Cerebellar nuclear complex (tissue), 1 donor: Measurements from ENCODE around the gene FSTL4.
"Not testable (repeated sequence)": the region's sequence is repeated elsewhere in the genome, so short reads cannot be mapped to it uniquely, and the experiment has no call there.

Source experiments
- DNase-seq, 2 experiments: peaks; one replicate each; lab custom pipeline; 2025; lab: John Stamatoyannopoulos, UW

The FSTL4 gene

DNA sequence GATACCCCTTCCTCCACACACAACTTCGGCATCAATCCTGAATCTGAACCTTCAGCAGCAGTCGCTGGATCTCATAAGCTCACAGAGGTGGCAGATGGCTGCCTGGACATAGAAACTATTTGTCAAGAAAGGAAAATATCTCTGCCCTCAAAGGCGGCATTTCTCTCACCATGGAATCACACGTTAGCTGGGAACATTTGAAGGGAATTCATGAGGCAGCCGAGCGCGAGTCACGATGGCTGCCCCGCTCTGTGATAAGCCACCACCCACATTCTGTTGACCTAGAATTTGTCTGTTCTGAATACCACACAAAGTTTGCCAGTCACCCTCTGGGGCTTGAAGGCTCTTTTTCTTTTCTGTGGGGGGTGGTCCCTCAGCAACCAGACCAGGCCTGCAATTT lies 157.9 kb downstream of the FSTL4 start:
- no peak for DNase-seq

DNA sequence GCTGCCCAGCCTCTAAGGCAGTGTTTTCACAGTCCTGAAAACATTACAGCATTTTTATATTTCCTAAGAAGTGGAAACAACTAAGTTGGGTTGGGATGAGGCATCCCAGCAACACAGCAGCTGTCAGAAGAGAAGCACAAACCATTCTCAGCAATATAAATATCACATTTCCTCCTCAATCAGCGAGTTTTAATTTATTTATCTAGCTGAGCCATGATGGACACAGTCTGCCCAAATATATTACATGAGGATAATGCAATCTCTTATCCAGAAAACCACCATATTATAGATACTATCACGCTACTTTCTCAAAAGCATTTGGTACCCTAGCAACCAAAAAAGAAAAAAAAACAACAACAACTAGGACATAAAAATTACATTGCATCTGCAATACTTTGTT lies 158.5 kb downstream of the FSTL4 start:
- no peak for DNase-seq

DNA sequence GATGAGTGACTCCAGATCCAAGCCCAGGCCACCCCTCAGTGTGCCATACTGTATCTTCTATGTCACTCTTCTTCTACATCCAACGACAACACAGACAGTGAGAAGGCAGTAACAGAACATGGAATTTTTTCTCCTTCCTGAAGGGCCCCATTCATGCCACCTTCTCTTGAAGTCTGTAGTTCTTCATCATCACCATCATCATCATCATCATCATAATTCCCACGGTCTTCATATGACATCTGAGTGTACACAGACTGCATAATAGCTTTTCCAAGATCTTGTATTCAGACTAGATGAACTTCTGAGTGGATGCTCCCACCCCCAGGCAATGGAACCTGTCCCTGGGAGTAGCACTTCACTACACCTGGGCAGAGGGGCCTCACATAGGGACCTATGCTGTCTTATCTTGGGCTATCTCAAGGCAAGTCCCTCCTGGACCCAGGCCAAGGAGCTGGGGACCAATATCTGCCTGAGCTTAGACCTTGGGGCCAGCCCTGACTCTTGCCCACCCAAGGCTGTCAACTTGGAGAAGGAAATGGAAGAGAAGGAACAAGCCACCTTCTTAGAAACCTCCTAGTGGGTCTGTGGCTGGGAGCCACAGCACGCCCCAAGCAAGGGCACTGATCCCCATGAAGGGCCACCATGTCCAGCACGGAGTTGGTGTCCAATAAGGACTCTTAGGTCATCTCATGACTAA lies 159.1 kb downstream of the FSTL4 start:
- DNase-seq = no peak

DNA sequence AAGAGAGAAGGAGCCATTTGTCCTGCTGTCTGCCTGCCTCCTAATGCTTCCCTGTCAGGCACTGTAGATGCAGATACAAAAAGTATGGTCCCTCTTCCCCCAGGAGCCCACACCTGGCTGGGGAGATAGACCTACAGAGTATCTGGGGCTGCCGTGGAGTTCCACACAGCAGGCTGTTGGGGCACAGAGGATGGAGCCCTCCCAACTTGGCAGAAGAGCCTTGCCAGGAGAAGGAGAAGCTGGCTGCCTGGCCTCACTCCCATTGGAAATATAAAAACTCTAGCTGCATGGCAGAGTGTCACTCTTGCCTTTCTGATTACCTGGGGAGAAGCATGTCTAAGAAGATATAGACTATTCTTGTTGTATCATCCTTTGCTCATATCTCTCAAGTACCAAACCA lies 160.4 kb downstream of the FSTL4 start:
- DNase-seq = no peak

DNA sequence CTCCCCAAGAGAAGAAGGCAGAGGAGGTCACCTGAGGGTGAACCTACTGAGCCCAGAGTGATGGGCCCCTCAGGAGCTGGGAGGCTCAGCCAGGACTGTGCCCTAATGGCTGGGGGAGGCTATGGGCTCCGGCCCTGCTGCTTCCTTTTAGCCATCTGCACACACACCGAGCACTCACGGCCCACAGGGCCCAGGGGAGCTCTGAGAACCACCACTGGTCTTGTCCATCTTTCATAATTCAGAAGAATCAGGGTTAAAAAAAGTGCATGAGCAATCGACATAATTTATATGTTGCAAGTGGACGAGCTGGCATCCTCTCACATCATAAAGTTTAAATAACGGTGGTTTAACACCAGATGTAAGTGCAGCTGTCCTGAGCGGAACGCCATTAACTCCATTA lies 162.1 kb downstream of the FSTL4 start:
- DNase-seq = no peak

DNA sequence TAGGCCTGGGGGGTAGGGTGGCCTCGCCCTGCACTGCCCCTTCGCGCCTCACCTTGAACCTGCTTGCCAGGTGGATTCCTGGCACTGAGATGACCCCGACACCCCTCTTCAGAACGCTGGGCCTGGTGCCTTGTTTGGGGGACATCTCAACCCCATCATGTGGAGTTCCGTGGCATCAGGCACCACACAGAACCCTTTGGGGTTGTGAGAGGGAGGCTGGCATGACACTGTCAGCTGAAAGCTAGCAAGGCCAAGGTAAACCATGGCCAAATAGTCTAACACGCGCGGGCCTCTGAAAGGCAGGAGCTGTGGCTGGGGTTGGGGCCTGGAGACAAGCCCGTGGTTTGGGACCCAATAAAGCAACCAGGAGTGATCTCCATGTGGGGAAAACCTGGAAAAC lies 163.2 kb downstream of the FSTL4 start:
- DNase-seq = no peak

DNA sequence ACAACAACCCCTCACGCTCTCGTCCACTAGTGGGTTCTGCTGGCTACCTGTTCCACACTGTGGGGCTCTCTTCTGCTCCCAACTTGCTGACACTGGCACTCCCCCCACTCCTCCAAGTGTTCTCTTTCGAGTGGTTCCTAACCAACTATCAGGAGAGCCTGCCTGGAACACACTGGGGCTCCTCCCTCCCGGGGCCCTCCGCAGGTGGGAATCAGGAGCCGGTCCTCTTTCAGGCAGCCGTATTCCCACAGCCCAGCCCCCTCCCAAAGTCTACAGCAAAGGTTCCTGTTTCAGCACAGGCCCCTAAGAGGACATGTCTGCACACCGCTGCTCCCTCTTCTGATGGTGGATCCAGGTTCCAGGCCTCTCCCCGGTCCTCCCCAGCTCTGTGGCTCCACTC lies 165.9 kb downstream of the FSTL4 start:
- no peak for DNase-seq

DNA sequence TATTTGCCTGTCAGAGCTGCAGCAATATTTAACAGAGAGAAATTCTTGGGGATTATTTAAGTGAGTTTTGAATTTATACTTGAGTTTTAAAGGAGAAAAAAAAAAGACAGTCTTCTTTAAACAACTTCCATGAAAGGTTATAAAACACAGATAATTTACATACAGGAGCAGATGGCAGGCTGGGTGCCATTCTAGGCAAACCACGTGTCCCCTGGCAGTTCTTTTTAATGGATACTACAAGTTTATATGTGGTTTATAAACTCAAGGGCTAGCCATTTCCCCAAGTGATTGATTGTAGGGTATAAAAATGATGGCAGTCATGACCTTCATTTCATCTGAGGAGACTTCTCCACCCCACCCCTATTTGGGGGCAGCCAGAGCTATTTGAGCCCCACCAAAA lies 166.6 kb downstream of the FSTL4 start:
- no peak for DNase-seq

DNA sequence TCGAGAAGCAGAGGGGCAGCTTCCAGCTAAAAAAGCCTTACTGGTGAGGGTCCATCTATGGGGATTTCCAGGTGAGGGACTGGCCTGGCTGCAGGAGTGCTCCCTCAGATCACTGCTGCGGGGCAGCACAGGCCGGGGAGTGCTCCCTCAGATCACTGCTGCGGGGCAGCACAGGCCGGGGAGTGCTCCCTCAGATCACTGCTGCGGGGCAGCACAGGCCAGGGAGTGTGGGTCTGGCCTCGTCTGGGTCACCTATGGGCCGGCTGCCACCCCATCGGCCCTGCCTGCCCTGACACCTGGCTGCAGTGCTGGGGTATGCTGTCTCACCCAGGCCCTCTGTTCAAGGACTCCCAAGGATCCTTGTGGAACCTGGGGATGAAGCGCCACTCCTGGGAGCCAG lies 167.1 kb downstream of the FSTL4 start:
- DNase-seq = not testable (repeated sequence)

DNA sequence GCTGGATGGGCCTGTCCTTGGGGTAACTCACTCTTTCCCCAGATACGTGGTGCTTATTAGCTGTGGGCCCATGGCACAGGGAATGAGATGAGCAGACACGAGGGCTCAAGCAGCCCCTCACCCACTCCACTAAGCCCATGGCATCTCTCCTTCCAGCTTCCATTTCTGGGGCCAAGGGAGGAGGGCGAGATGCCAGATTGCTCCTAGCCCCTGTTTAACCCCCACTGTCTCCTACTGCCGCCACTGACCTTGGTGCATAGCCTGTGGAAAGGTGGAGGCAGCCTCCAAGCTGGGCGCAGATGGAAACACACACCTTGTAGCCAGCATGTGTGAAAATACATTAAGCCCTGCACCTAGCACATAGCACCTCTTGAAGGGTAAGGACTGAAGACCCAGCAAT lies 167.6 kb downstream of the FSTL4 start:
- DNase-seq = no peak

DNA sequence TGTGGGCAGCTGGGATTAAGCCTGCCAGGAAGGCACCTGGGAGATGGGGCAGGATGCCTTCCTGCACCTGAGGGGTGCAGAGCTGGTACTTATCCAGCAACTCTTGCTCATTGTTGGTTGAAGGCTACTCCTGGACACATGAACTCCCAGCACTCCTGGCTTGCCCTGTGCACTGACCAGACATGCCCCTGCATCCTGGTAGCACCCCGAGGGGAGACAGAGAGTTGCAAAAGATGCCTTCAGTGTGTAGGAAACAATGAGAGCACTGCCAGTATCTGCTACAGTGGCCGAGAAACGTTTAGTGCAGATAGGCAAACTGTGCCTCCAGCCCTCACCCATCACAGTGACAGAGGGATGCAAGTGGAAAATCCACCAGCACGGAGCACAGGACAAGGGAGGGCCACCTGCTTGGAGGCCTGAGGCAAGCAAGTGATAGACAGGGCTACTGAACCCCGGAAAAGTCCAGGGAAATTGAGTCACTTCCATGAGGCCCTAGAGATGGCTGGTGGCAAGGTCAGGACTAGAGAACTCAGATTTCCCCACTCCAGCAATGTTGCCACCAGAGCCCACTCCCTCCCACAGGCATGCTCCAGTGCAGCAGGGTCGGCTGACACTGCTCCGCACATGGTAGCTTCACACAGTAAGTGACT lies 171.1 kb downstream of the FSTL4 start:
- DNase-seq = no peak

DNA sequence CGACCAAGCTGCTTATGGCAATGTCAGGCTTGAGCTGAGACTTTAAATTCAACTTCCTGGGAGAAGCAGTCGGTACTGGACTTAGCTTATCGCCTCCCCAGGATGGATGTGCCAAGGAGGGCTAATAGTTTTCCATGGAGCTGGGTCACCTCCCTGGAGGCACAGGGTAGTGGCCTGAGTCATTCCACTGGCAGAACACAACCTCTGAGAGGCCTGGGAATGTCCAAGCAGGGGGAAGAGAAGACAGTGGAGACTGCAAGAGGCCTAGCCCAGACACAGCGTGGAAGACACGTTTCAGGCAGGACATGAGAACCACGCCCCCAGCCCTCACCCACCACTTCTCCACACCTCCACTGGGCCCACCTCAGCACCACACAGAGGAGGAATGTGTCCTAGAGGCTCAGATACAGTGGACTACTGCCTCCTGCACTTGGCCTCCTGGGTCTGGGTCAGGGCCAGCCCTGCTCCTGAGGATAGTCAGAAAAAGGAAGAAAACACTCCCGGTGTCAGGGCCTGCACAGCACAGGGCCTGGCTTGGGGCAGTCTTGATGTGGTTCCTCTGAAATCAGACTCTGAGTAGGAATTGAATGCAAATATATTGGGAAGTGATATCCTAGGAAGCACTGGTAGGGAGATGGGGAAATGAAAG lies 171.8 kb downstream of the FSTL4 start:
- DNase-seq = no peak

DNA sequence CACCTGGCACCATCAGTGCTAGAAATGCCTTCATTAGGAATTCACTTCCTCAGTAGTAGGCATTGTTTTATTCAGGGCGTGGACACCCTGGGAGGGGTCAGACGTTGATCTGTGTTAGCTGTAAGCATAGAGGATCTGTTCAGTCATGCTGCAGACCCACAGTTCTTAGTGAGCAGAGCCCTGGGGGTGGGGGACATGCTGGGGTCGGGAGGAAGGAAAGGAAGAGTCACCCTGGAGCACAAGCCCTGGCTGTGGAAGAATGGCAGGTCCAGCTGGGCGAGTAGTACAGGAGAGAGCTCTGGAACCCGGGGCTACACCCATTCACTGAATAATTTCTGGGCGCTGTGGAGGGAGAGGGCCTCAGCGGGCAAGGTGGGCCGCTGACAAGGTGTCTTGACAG lies 172.5 kb downstream of the FSTL4 start:
- no peak for DNase-seq

DNA sequence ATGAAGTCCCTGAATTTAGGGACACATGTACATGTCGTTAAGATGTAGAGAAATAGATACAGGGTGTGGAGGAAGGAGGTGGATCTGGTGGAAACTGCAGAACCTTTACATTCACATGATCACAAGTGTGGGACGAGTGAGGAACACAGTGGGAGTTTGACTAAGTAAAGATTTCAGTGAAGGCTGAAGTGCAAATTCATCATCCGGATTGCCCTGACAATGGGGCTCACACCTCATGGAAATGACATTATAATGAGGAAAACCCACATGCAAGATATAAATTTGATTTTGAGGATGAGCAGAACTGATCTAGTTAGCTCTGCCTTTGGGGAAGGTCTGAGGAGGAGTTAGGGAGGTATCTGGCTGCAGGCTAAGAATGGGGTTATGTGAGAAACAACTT lies 173.9 kb downstream of the FSTL4 start:
- no peak for DNase-seq

DNA sequence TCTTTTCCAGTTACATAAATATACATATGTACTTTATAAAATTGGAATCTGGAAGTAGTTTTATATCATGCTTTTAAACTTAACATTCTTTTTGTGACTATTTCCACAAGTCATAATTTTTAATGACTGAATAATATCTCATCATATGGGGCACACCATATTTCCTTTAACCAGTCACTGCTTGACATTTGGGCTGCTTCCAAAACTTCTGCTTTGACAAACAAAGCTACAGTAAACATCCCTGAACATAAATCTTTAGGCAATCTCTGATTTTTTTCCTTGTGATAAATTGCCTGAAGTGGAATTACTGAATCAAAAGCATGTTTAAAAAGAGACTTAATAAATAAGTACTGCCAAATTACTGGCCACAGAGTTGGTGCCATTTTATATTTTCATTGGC lies 178.0 kb downstream of the FSTL4 start:
- DNase-seq = no peak

DNA sequence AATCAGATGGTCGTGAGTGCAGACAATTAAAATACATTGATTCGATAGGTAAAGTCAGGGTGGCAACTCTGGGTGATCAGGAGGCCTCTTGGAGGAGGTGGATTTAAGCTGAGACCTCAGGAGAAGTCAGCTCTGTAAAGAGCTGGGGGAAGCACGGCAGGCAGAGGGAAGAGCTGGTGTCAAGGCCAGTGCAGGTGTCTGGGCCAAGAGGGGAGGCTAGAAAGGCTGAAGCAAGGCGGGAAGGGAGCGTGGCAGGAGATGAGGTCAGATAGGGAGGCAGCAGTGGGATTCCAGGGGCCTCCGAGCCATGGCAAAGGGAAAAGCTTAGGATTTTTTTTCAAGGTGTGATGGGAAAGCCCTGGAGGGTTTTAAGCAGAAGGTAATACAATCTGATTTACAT lies 178.7 kb downstream of the FSTL4 start:
- no peak for DNase-seq

DNA sequence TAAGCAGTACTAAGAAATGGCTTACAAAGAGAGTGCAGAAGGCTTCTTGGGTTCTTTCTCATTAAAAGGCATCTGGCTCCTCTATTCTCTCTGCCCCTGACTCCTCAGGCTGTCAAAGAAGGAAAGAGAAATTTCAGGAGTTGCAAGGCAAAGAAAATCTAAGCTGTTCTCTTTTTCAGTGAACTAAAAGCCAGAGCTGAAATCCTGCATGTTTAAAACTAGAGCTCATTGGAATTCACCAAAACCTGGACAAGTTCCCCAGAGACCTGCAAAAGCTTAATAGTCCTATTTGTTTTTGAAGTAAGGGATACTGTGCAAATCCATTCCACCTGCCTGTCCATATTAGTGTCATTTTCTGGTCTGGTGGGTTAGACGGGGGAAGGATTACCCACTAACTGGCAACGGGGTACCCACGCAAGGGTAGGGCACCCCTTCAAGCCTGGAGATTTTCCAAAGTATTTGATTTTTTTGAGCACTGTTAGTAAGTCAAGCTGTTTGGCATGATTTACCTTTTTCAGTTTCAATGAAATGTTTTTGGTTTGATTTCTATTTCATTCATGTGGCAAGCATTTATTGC lies 179.3 kb downstream of the FSTL4 start:
- DNase-seq = no peak

DNA sequence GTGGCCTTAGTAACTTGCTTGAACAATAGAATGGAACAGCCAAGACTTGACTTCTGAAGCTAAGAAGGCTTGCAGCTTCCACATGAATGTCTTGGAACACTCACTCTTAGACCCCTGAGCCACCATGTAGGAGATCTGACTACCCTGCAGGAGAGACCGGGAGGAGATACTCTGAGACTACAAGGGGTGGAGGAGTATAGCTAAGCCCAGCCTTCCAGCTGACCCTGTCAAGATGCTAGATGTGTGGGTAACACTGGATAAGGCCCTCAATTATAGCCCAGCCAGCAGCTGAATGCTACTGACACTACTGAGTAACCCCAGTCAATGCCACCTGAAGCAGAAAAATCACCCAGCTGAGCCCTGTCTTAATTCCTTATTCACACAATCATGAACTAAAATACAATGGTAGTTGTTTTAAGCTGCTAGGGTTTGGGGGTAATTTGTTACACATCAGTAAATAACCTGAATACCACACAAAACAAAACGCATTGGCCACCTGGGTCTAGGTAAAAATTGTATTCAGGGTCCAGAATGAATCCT lies 180.9 kb downstream of the FSTL4 start:
- DNase-seq = no peak

DNA sequence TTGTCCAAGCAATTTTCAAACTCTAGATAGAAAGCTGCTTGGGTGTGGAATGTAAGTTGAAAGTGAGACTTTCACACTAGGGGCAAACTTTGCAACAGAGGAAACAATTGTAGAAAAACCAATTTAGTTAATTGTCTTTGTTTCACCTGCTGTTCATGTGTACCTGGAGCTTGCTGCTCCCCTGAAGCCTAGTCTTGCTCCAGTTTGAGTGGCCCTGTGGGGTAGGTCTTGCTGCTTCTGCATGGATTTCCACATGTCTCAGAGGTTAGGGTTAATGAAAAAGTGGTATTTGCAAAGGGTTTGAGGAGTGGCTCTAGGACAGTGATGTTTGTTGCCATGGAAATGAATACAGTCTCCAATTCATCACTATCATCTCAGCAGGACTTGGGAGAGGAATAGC lies 182.2 kb downstream of the FSTL4 start:
- no peak for DNase-seq

DNA sequence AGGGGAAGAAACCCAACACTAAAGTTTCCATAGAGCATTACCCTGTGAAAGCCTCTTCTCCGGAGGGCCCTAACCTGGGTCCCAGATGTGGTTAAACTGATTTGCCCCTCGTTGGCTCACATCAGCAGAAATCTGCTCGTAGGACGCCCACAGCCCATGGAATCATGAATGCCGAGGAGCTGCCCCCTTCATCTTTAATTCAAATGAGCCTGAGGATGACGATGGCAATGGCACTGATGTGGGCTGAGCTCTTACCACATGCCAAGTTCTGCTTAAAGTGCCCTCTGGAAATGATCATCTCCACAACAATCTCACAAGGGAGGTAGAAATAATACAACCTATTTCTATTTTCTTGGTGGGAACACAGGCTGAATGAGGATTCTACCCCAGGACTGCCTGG lies 183.3 kb downstream of the FSTL4 start:
- DNase-seq = no peak

DNA sequence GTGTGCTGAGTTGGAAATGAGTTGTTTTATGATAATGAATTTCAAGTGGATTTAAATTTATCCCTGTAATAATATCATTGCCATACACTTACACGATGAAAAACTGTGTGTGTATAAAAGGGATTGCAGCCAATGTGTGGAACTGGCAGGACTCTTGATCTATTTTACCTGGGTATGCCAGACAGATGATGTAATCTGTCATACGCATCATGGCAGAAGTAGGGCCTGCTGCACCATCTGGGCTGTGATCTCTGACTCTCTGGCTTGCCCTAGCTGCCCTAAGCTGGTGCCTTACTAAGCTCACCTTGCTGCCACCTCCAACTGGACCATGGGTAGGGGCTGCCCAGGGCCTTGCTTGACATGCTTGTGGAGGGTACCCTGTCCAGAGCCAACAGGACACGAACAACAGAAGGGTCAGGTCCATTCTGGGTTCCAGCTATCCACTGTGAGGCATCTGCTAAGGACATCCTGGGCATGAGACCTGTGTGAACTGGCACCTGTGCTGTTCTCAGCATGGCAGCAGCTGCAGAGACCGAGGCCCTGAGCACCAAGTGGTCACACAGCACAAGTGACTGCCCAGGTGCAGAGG lies 184.2 kb downstream of the FSTL4 start:
- no peak for DNase-seq

DNA sequence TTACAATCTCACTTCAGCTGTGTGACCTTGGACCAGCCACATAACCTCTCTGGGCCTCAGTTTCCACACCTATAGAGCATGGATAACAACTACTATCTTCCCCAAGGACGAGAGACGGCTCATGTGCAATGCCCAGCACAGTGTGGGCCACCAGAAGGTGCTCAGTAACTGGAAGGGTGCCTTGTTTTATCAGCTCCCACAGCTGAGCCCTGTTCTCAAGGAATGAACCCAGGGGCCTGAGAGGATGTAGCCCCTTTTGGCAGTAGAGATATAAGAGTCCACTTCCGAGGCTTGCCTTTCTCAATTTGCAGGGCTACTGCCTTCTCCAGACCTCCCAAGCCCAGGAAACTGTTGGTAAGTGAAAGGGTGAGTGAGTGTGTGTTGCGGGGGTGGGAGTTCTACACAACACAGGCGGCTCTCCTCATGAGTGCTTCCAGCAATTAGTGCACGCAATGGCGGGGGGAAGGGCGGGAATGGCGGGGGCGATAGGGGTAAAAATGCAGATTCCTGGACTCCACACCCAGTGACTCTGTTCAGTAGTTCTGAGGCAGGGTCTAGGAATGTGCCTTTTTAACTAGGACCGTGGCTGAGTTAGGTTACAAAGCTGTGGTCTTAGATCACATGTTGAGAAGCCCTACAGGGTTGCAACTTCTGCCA lies 185.1 kb downstream of the FSTL4 start:
- DNase-seq = no peak
